GM19043 (cell line): ENCODE measurements around the gene METTL24.

ENCODE experiments used
- ATAC-seq: cut with Tn5 transposase; IDR thresholded peaks from one replicate; pipeline ENCODE4 v1.9.1; 2021; ENCODE audit warnings: low read depth; ENCODE audit not compliant: unreplicated experiment

METTL24 gene

DNA sequence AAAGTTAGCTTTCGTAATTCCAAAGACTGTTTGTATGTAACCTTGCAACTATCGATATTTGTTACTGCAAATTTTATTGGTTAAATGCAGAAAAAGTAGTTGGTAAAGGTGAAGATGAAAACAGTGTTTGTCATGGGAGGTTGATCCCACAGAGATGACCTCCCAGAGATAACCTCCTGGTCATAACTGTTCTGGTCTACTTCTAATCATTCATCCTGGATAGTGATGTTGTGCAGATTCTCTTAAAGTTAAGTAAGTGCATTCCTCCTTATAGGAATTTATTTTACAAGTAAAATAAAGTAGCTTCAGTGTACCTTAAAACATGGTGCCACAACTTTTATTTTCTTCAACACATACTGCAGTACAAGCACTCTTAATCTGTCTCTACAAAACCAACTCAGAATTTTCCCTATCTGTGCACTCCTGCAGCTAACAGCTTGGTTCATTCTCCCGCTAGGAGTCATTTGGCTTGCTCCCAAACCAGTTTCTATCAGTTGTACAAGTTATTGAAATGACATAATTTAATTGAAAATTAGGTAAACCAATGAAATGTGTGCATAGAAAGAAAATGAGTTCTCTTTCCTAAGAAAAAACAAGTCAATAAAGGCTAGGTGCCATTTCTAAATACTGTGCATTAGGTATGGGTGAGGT, 19.2 kb downstream of the METTL24 start:
- no peak for ATAC-seq

- no peak for ATAC-seq
These were observed 20.7 kb downstream of the METTL24 start for GRCh38 chr6:110337486-110337885.

- ATAC-seq: no peak
These were observed 23.5 kb downstream of the METTL24 start for GRCh38 chr6:110334423-110335180.

- ATAC-seq: no peak
These were observed 25.9 kb downstream of the METTL24 start for GRCh38 chr6:110332281-110332680.

DNA sequence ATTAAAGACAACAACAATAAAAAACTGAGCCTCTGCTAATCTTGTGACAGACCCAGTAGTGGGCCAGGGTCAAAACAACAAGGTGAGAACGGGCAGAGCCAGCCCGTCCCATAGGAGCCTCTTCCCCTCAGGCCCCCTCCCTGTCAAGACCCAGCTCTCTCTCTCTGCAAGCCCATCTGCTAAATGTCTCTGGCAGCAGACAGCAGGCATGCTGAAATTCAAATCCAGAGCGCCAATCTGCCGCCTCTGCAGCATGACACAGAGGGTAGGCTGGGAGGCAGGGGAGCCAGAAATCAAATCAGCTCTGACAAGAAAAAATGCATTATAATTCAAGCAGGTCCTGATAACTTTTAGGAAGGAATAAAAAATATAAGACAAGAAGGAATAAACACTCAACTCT, 26.3 kb downstream of the METTL24 start:
- ATAC-seq: no peak

- ATAC-seq: no peak
These were observed 26.8 kb downstream of the METTL24 start for GRCh38 chr6:110331390-110331789.

DNA sequence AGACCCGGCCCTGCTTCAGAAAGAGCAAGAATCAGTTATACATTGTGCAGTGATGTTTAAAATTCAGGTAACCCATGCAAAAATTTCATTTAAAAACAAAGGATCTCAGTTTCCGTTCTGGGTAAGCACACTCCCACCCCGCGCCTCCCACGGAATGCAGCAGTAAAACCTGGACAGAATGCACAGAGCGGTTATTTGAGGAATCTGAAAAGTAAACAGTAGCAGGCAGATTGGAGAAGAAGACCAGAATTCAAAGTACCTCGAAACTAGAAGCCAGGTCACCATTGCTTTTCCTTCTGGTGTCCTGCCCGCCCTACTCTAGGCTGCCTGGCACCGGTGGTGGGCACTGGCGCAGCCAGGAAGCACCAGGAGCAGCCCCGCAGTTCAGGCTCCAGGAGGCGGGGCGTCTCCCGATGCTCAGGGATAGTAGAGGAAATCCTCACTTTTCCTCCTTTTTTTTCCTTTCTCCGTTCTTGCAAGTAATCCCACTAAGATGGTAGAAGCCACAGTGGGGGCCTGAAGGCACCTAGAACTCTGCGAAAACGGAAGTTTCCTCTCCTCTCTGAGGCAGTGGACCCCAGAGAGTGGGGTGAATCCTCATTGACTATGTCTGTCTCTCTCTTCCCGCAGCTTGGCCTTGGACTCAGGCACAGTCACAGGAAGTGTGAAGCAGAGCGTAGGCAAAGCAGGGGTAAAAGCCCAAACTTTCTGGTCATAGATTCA, 28.3 kb downstream of the METTL24 start:
- ATAC-seq: no peak

GRCh38 chr6:110329348-110329713, 28.8 kb downstream of the METTL24 start:
- ATAC-seq: no peak

GRCh38 chr6:110328259-110328658, 29.9 kb downstream of the METTL24 start:
- no peak for ATAC-seq

GRCh38 chr6:110327391-110327790, 30.8 kb downstream of the METTL24 start:
- ATAC-seq: no peak

- no peak for ATAC-seq
These were observed 31.5 kb downstream of the METTL24 start for GRCh38 chr6:110326609-110327008.

DNA sequence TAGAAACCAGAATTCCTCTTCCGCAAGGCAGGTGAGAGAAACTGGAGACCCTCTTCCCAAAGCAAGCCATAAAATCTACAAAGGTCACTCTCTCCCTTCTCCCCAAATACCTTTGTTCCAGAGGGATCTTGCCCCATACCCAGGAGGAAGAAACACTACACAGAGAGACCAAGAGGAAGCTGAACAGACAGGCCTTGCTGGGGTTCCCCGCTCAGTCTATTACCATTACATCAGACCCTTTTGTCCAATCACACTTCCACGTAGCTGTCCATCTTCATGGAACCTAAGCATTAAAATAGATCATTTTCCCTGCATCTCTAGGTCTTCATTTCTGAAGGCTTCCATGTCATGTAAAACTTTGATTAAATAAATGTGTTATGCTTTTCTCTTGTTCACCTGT, 32.1 kb downstream of the METTL24 start:
- no peak for ATAC-seq

GRCh38 chr6:110325197-110325596, 33.0 kb downstream of the METTL24 start:
- ATAC-seq: no peak

- no peak for ATAC-seq
These were observed 33.6 kb downstream of the METTL24 start for GRCh38 chr6:110324548-110324947.

DNA sequence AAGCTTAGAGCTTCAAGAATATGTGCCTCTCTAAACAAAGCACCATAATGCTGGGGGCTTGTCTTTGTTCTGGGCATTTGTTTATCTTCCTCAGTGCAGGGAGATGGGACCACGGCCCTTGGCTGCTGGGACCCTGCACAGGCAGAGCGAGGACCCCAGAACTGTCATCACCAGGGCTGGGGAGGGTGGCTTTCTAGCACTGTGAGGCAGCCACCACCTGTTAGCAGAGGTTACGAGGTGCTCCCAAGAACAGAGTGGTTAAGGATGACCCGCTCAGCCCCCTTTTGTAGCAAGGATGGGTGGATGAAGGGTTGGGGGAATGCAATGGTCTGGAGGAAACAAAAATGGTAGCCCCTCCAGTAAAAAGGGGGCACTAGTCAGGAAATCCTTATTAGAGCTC, 34.9 kb downstream of the METTL24 start:
- ATAC-seq: no peak

GRCh38 chr6:110322874-110323242, 35.3 kb downstream of the METTL24 start:
- ATAC-seq: no peak

- no peak for ATAC-seq
These were observed 35.8 kb downstream of the METTL24 start for GRCh38 chr6:110322151-110322873.

GRCh38 chr6:110320307-110320706, 37.8 kb downstream of the METTL24 start:
- no peak for ATAC-seq

GRCh38 chr6:110319843-110320242, 38.3 kb downstream of the METTL24 start:
- ATAC-seq: no peak

- no peak for ATAC-seq
These were observed 38.8 kb downstream of the METTL24 start for GRCh38 chr6:110319381-110319780.

- ATAC-seq: no peak
These were observed 39.2 kb downstream of the METTL24 start for GRCh38 chr6:110318971-110319370.
